Suppressor macrophage treated with lipopolysaccharide for 4 hours (primary cell): ENCODE data around the gene ZNRF1.

Experiments used
- DNase-seq: peaks from one replicate; pipeline ENCODE4 v3.0.0-alpha.2; 2020

ZNRF1 gene

DNA sequence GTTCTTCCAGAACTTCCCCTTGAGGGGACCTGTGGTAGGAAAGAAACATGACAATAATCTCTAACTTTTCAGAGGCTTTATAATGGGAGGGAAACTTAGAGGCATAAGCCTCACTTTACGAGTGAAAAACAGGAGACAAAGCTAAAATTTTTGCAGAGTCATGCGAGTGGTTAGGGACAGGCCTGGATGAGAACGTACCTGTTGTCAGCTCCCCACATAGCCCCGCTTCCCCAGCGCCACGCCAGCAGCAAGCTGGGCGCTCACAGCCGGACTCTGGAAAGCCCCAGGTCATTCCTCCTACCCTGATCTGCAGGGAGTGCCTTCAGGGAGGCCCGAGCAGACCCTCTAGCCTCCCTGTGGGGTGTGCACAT is 64.1 kb downstream of the ZNRF1 start:
- DNase-seq: no peak

DNA sequence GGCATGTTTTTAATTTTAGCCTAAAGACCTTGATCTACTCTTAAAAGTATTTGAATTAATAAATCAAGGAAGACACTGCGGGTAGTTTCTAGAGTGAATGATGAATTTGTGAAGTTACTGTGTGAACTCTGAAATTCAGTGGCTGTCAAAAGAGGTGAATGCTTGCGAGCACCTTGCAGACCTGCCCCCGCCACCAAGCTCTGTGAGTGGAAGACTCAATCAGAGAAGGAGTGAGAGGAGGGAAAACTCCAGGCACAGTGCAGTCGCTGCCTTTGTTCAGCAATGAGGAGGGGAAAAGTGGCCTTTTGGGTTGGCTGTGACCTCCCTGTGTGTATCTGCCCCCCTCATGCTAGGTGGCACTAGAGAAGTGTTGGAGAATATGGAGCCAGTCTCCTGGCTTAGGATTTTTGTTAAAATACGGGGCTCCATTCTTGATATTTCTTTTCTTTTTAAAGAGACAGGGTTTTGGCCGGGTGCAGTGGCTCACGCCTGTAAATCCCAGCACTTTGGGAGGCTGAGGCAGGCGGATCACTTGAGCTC is 64.8 kb downstream of the ZNRF1 start:
- no peak for DNase-seq

DNA sequence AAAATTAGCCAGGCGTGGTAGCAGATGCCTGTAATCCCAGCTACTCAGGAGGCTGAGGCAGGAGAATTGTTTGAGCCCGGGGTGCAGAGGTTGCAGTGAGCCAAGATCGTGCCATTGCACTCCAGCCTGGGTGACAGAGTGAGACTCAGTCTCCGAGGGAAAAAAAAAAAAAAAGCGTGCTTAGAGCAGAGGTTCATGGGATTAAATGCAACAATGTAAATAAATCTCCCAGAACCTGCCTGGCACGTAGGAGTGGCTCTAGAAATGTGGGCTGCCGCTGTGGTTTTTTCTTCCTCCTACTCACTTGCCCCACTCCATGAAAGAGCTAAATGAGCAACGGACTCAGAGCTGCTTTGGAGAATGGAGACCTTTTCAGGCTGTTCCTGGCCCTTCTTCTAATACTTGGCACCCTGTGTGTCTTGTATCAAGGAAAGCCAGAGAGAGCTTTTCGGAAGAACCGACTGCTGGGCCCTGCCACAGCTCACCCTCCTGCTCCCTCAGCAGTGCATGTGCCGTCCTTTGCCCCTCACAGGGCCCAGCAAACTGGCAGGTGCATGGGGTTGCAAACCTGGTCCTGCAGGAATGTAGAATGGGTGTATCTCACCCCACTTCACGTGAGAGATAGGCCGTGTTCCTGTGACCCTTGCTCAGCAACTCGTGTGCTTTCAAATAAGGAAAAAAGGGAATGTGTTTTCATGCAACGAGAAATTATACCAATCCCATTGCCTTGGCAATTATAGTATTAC is 65.8 kb downstream of the ZNRF1 start:
- no peak for DNase-seq

DNA sequence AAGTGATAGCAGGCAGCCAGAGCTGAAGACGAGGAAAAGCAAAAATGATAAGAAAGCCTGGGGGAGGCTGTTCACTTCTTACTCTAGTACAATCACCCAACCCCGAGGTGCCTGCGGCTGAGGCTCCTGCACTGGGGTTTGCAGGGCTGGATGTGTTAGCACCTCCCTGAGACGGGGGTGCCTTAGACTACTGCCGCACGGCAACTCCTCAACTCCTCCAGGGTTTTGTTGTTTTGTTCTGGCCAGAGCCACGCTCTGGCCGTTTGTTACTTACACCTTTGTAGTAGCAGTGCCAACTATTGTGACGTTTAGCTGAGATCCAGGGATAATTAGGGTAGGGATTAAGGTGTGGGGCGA is 66.3 kb downstream of the ZNRF1 start:
- DNase-seq: no peak

DNA sequence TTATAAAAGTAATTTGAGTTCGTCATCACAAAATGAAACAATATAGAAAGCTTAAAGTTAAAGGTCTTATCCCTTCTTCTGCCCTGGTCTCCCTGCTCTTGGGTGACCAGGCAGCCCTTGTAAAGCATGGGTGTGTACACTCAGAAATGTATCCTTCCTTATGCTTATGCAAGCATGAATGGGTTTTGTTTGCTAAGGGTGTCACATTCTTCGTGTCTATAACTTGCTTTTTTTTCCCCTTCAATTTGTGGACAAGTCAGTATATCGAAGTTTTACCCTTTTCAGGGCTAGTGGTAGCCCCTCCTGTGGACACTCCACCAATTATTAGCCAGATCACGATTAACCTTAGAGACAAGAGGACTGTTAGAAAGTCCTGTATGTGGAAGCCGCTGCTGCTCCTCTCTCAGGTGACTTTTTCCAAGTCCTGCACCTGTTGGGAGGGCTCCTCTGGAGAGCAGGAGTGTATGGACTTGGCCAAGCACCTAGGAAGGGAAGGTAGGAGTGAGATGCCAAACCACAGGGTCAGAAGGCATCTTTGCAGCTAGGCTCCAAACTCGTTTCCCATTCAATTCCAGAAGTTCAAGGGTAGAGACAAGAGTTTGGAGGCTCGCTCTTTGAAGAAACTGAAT is 66.8 kb downstream of the ZNRF1 start:
- no peak for DNase-seq

DNA sequence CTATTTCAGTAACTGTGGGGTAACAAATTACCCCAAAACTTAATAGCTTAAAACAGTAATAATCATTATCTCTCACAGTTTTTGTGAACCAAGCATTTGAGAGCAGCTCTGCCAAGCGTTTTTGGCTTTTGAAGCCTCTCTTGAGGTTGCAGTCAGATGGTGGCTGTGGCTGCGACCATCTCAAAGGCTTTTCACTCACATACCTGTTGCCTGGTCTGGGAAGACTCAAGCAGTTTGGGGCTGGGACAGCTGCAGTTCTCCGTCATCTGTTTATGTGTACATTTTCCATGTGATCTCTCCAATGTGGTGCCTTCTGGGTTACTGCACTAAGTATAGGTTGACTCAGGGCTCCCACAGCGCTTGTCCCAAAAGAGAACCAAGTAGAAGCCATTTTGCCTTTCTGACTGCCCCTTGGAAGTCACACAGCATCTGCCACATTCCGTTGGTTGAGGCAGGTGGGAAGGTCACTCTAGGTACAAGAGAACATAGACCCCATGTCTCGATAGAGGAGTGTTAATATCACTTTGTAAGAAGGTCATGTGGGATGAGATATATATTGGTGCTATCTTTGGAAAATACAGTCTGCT is 68.1 kb downstream of the ZNRF1 start:
- no peak for DNase-seq

DNA sequence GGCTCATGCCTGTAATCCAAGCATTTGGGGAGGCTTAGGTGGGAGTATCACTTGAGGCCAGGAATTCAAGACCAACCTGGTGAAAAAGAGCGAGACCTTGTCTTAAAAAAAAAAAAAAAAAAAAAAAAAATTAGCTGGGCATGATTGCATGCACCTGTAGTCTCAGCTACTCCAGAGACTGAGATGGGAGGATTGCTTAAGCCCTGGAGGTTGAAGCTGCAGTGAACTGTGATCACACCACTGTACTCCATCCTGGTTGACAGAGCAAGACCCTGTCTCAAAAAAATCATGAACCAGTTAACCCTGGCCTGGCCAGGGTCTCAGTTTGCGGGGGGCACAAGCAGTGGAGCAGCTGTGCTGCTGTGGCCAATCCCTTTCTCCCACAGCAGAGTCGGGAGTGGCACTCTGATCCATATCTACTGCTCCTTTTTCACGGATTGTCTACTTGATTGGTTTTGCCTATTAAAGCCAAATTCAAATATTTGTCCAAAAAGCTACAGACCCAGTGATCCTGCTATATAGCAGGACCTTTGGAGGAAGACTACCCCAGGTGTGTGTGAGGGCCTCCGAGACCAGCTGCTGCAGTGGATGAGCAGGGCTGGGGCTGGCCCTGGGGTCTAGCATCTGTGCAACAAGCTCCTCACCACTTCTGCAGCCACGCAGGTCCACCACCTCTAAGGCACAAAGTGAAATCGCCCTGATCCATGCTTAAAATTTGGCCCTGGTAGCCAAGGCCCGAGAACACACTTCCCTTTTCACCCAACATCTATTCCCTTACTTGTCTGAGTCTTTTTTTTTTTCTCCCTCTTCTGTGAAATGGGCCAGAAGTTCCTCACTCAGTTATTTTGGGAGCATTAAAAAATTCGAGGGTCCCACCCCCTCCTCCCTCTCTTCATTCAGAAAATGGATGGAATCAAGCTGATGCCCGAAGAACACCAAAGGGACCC is 69.5 kb downstream of the ZNRF1 start:
- DNase-seq: no peak

DNA sequence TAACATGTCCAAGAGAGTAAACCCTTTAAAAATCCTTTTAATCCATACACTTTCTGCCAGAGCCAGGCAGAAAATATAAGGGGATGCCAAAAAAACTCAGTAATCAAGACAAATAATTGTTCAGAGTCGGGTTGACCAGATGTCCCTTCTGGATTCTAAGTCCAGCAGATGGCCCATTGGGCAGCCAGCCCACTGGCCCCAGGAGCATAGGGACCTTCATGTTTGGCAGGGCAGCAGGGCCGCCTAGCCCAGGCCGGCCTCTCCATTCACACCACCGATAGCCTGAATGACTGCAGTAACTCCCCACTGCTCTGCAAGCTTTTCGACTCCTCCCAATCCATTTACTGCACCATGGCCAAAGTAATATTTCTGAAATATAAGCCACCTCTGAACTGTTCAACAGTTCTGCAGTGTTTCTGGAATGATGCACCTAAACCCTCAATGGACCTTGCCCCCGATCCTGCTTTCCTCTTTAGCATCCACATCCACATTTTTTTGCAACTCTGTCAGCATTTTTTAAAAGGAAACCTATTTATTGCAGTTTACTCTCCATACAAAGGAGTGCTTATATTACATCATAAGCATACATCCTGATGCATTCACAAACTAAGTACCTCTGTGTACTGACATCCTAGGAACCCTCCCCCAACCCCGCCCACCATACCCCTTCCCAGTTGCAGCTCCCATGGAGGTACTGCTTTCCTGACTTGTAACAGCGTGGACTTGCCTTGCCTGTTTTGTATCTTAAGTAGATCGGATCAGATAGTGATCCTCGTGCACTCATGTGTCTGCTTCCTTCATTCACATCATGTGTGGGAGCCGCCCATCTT is 71.4 kb downstream of the ZNRF1 start:
- DNase-seq: no peak

DNA sequence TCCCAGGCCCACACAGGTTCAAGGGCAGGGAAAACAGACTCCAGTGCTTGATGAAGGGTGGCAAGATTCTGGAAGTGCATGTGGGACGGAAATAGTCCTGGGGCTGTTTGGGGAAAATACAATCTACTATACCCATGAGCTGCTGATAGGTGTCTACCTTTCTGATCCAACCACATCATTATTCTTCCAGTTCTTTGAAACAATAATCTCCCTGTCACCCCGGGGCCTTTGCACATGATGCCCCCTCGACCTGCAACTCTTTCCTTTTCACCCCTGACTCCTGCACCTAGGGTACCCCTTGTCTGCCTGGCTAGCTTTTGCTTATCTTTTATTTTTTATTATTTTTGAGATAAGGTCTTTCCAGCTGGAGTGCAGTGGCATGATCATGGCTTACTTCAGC is 72.8 kb downstream of the ZNRF1 start:
- no peak for DNase-seq

DNA sequence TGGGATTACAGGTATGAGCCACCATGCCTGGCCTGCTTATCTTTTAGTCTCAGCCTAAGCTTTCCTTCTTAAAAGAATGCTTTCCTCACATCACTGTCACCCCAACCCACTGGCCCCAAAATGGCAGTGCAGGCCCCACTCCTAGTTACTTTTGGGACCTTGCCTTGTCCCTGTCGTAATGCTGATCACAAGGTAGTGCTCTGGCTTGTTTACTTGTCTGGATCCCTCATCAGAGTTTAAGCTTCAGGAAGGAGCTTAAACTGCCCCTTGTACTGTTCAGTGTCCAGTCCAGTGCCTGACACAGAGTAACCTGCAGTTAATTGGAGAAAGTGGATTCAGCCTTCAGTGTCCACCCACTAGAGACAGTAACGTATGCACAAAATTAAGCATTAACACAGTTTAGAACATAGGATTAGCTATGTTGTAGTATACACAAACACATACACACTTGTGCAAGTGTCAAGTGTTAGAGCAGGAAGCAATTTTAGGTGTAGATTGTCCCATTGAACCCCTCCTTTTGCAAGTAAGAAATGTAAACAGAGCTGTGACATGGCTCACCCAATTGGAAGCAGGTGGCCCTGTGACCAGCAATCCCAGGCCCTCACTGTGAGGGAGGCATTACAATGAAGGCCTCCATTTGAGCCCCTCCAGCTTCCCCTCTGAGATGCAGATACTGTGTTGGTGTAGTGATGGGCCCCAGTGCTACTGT is 73.6 kb downstream of the ZNRF1 start:
- DNase-seq: no peak

DNA sequence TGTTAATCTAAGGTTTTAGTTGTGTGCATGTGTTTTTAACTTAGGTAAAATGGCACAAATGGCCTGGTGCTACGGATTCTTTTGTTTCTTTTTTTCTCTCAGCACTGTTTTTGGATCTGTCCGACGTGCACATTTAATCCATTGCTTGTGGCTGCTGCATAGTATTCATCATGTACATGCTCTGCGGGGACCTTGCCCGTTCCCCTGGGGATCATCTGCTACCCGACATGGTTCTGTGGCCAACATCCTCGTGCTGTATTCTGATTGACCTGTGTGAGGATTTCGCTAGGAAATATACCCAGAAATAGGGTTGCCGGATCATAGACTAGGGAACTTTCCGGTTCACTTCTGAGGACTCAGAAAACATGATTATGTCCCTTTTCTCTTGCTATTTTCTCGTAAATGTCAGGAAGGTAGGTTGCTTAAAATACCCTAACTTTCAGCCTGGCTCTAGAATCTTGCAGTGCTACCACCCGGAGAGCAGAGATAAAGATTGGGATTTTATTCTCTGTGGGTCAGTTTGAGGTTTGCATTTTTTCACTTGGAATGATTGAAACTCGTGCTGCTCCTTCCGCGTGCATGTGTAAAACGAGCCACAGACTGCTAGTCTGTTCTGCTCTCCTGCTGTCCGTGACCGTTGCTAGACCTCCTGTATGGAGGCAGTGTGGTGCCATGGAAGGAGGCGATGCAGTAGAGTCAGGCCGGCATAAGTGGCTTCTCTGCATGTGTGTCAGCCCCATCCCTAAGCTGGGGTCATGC is 74.9 kb downstream of the ZNRF1 start:
- no peak for DNase-seq

DNA sequence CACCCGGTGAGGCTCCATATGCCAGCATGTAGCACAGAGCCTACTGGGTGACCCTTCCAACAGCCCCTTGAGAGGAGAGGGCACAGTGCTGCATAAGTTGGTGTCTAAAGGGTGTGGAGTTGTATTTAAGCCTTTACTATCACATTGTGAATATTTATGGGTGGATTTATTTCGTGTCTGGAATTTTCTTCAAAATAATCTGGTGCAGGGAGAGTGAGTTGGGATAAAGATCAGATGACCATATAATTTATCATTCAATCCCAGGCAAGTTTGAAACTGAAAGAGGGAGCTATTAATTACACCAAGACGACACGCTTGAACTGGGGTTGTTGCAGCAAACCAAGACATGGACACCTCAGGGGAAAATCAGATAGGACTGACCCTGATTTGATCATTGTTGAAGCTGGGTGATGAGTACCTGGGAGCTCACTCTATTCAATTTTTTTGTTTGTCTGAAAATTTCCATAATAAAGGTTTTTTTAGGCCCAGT is 75.5 kb downstream of the ZNRF1 start:
- DNase-seq: no peak

DNA sequence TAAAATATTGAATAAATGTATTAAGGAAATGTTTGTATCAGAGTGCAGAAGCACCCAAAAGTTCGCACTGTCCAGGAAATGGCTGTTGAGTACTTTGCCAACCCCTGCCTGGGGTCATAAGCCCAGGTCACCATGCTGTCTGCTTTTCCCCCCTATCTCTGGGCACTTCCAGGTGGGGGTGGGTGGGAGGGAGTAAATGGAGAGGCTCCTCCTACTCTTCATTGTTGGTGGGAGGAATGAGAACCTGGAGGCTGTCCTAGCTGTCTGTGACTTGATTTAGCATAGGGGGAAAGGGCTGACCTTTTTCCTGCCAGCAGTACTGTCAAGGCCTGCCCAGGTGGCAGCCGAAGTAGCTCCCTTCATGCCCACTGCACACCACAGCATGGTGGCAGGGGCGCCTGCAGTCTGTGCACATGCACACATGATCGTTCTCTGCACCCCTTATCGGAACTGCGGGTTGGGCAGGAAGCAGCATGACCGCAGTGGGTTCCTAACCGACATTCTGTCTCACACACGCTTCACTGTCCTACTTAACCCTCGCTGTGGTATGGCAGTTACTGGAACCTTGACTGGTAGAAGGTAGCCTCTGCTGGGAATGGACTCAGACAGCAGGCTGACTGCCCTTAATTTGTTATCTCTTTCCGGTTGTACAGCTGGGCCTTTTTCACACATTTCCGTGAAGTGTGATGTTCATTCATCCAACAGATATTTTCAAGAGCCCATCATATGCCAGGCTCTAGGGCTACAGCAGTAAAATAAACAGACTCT is 76.3 kb downstream of the ZNRF1 start:
- peak; percentile 28 for DNase-seq

DNA sequence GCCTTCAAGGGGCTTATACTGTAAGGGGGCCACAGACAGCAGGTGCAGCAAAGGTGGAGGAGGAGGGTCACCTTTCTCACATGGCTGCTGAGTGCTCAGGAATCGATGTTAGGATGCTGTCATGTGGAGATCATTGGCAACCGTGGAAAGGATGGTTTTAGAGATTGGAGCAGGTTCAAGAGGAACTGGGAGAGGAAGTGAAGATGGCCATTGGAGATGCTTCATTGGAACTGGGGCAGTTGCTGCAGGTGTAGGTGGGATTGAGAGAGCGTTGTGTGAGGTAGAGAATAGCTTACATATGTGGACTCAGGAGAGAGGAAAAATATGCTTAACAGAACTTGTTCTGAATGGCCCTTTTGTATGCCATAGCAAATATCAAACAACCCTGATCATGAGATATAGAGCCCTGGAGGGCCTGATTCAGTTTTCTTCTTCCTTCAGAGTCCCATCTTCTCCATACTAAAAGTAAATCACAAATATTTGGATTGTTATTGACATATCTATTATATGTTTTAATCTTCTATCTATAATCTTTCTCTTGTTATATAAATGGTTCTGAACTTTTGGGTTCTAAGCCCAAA is 77.0 kb downstream of the ZNRF1 start:
- no peak for DNase-seq

DNA sequence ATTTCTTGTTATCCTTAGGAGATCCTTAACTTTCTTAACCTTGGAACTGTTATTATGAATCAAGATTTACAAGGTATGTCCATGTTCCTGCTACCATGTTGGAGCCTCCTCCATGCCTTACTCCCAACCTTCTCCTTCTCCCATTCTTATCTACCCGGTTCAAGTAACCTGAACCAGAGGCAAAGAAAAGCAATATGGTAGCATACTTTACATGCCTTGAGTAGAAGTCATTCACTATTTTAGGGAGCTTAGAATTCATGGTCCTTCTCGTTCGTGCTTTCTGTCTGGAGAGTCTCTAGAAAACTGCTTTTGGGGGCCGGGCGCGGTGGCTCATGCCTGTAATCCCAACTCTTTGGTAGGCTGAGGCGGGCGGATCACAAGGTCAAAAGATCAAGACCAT is 80.1 kb downstream of the ZNRF1 start:
- DNase-seq: no peak

DNA sequence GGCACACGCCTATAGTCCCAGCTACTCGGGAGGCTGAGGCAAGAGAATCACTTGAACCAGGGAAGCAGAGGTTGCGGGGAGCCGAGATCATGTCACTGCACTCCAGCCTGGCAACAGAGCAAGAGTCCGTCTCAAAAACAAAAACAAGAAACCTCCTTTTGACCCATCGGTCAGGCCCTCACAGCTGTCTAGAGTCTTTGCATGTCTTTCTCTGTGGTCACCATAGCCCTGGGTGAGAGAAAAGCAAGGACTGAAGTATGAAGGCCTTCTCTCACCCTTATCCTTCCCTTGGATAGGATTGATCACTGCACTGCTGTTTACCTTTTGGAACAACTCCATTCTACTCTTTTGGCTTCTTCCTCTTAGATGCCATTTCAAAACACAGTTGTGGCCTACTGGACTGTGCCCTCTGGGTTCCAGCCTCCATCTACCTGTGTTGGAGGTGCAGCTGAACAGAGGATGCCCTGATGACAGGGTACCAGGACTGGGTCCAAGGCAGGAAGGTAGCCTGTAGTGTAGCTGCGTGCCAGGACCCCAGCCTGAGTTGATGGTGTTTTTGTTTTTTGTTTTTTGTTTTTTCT is 80.6 kb downstream of the ZNRF1 start:
- no peak for DNase-seq

DNA sequence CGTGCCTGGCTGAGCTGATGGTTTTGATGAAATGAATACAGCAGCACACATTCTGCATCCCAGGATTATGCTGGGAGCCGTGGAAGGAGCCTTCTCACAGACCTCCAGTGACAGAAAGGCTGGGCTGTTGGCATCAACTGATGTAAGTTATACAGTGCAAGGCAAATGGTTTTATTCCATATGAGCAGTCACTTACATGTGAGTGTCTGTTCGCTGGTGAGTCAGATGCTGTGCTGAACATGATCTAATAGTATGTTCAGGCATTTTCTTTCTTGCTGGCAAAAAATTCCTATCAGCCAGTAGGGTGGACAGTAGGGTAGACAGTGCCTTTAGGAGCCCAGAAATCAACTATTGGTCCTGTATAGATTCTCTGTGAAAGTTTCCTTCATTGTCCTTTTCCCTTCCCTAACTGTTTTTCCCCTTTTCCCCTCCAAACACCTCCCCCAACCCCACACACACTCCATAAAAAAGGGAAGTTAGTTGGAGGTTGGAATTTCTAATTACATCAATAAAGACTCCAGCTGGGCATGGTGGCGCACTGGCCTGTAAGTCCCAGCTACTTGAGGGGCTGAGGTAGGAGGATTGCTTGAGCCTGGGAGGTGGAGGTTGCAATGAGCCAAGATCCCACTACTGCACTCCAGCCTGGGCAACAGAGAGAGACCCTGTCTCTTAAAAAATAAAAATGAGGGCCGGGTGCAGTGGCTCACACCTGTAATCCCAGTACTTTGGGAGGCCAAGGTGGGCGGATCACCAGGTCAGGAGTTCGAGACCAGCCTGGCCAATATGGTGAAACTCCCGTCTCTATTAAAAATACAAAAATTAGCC is 81.6 kb downstream of the ZNRF1 start:
- peak; percentile 78 for DNase-seq
